Activated T-helper 17 cell treated with anti-CD3 and anti-CD28 coated beads, Interleukin-2, amount 50 U/mL, for 72 hours (primary cell): ENCODE measurements around the gene MIA. TPM values are rescaled to one million over a fixed set of nuclear protein-coding genes. Genes with fewer than 3 reads are reported as not detected.
"Not testable (repeated sequence)": the region's sequence is repeated elsewhere in the genome, so short reads cannot be mapped to it uniquely, and the experiment has no call there.

ENCODE experiments used
- ATAC-seq: fragments of 150-1000 bp; cut with Tn5 transposase; replicated peaks from 2 replicates; pipeline ENCODE4 v1.10.0; 2021; ENCODE audit warnings: mild to moderate bottlenecking, moderate library complexity
- H3K27ac Mint-ChIP-seq: one replicate; pipeline ENCODE4 v1.8.0; 2022; ENCODE audit warnings: mixed read lengths
- H3K27me3 Mint-ChIP-seq: one replicate; pipeline ENCODE4 v1.8.0; 2022; ENCODE audit warnings: mixed read lengths
- H3K36me3 Mint-ChIP-seq: one replicate; pipeline ENCODE4 v1.8.0; 2022; ENCODE audit warnings: low read depth, mild to moderate bottlenecking, mixed read lengths
- H3K4me1 Mint-ChIP-seq: one replicate; pipeline ENCODE4 v1.8.0; 2022; ENCODE audit warnings: mixed read lengths
- H3K4me3 Mint-ChIP-seq: one replicate; pipeline ENCODE4 v1.8.0; 2022; ENCODE audit warnings: mild to moderate bottlenecking, mixed read lengths
- H3K9me3 Mint-ChIP-seq: one replicate; pipeline ENCODE4 v1.8.0; 2022; ENCODE audit warnings: mixed read lengths
- total RNA-seq, 2 donors: library from RNA; stranded (reverse); gene quantifications; one replicate each; pipeline ENCODE4 v1.2.3, GENCODE V29; 2022

Gene MIA
- total RNA-seq, 2 donors from 2014 or later = 5.7 TPM; not detected in 1

GRCh38 chr19:40759352-40759751, 16.0 kb upstream of the MIA start:
- no peaks in the 10 kb centered on the region for H3K27me3 Mint-ChIP-seq
- peaks cover 100% of the 10 kb centered on the region for H3K36me3 Mint-ChIP-seq
- H3K27ac Mint-ChIP-seq = peak overlapping the region; percentile 37
- H3K4me3 Mint-ChIP-seq = peak overlapping the region; percentile 2
- no peak for ATAC-seq
- peaks cover 54% of the 10 kb centered on the region for H3K4me1 Mint-ChIP-seq
- H3K9me3 Mint-ChIP-seq = no peaks in the 10 kb centered on the region

- H3K4me3 Mint-ChIP-seq = no peak overlapping the region
- H3K36me3 Mint-ChIP-seq = peaks cover 99% of the 10 kb centered on the region
- no peak for ATAC-seq
- H3K4me1 Mint-ChIP-seq = peaks cover 40% of the 10 kb centered on the region
- H3K27me3 Mint-ChIP-seq = no peaks in the 10 kb centered on the region
- H3K9me3 Mint-ChIP-seq = no peaks in the 10 kb centered on the region
- H3K27ac Mint-ChIP-seq = peak overlapping the region; percentile 66
Measured at GRCh38 chr19:40762754-40763470, 12.4 kb upstream of the MIA start.

- Mint-ChIP-seq H3K9me3 (no peaks in the 10 kb centered on the region), H3K36me3 (peaks cover 95% of the 10 kb centered on the region), H3K4me3 (no peak overlapping the region), H3K27me3 (no peaks in the 10 kb centered on the region), H3K27ac (peak overlapping the region; percentile 66), H3K4me1 (peaks cover 40% of the 10 kb centered on the region)
- ATAC-seq = no peak
Measured at GRCh38 chr19:40763526-40763925, 11.8 kb upstream of the MIA start.

GRCh38 chr19:40763963-40764362, 11.4 kb upstream of the MIA start:
- H3K4me1 Mint-ChIP-seq = peaks cover 40% of the 10 kb centered on the region
- H3K36me3 Mint-ChIP-seq = peaks cover 95% of the 10 kb centered on the region
- no peak overlapping the region for H3K4me3 Mint-ChIP-seq
- no peaks in the 10 kb centered on the region for H3K27me3 Mint-ChIP-seq
- H3K27ac Mint-ChIP-seq = peak overlapping the region; percentile 66
- ATAC-seq = peak; percentile 31
- no peaks in the 10 kb centered on the region for H3K9me3 Mint-ChIP-seq

- not testable (repeated sequence) for H3K9me3 Mint-ChIP-seq, H3K4me3 Mint-ChIP-seq, H3K27ac Mint-ChIP-seq, ATAC-seq, H3K27me3 Mint-ChIP-seq
- H3K4me1 Mint-ChIP-seq = peaks cover 31% of the 10 kb centered on the region
- H3K36me3 Mint-ChIP-seq = peaks cover 88% of the 10 kb centered on the region
Measured at GRCh38 chr19:40766385-40766784, 8.9 kb upstream of the MIA start.

GRCh38 chr19:40768869-40769268, 6.5 kb upstream of the MIA start:
- peaks cover 63% of the 10 kb centered on the region for H3K36me3 Mint-ChIP-seq
- H3K27me3 Mint-ChIP-seq = no peaks in the 10 kb centered on the region
- peaks cover 12% of the 10 kb centered on the region for H3K4me1 Mint-ChIP-seq
- peak overlapping the region; percentile 22 for H3K27ac Mint-ChIP-seq
- no peak overlapping the region for H3K4me3 Mint-ChIP-seq
- peak; percentile 19 for ATAC-seq
- peaks cover 4% of the 10 kb centered on the region for H3K9me3 Mint-ChIP-seq

- not testable (repeated sequence) for H3K9me3 Mint-ChIP-seq, H3K4me1 Mint-ChIP-seq, H3K27me3 Mint-ChIP-seq, H3K4me3 Mint-ChIP-seq, H3K27ac Mint-ChIP-seq
- peak; percentile 18 for ATAC-seq
- H3K36me3 Mint-ChIP-seq = peaks cover 39% of the 10 kb centered on the region
Measured at GRCh38 chr19:40771101-40771862, 4.0 kb upstream of the MIA start.

GRCh38 chr19:40775632-40776022, 306 bp downstream of the MIA start:
- ATAC-seq = no peak
- H3K9me3 Mint-ChIP-seq = peaks cover 4% of the 10 kb centered on the region
- H3K27me3 Mint-ChIP-seq = no peaks in the 10 kb centered on the region
- H3K4me1 Mint-ChIP-seq = peaks cover 27% of the 10 kb centered on the region
- H3K4me3 Mint-ChIP-seq = no peak overlapping the region
- H3K36me3 Mint-ChIP-seq = peaks cover 31% of the 10 kb centered on the region
- H3K27ac Mint-ChIP-seq = no peak overlapping the region

- Mint-ChIP-seq H3K9me3 (no peaks in the 10 kb centered on the region), H3K27ac (no peak overlapping the region), H3K4me3 (peak overlapping the region; percentile 92), H3K36me3 (peaks cover 32% of the 10 kb centered on the region), H3K27me3 (no peaks in the 10 kb centered on the region), H3K4me1 (peaks cover 25% of the 10 kb centered on the region)
- no peak for ATAC-seq
Measured at GRCh38 chr19:40776364-40776763, 1.0 kb downstream of the MIA start.

- Mint-ChIP-seq H3K27ac (peak overlapping the region; percentile 91), H3K27me3 (no peaks in the 10 kb centered on the region), H3K4me1 (peaks cover 25% of the 10 kb centered on the region), H3K9me3 (no peaks in the 10 kb centered on the region), H3K36me3 (peaks cover 40% of the 10 kb centered on the region), H3K4me3 (peak overlapping the region; percentile 92)
- peak; percentile 66 for ATAC-seq
Measured at GRCh38 chr19:40776932-40777644, 1.8 kb downstream of the MIA start.

- Mint-ChIP-seq H3K36me3 (peaks cover 44% of the 10 kb centered on the region), H3K4me3 (peak overlapping the region; percentile 92), H3K9me3 (no peaks in the 10 kb centered on the region), H3K27ac (peak overlapping the region; percentile 91), H3K4me1 (peaks cover 25% of the 10 kb centered on the region), H3K27me3 (no peaks in the 10 kb centered on the region)
- ATAC-seq = no peak
Measured at GRCh38 chr19:40777645-40777936, 2.3 kb downstream of the MIA start.

GRCh38 chr19:40777937-40778705, 2.8 kb downstream of the MIA start, which contains the start of gene RAB4B:
TSS of gene RAB4B (plus strand) at chr19:40778247. CDS start at chr19:40778376, 129 bp downstream.
- Mint-ChIP-seq H3K9me3 (no peaks in the 10 kb centered on the region), H3K36me3 (peaks cover 46% of the 10 kb centered on the region), H3K27ac (peak within 1 kb of the TSS; percentile 91), H3K4me3 (peak within 1 kb of the TSS; percentile 92), H3K27me3 (no peaks in the 10 kb centered on the region), H3K4me1 (peaks cover 26% of the 10 kb centered on the region)
- ATAC-seq = peak; percentile 82

GRCh38 chr19:40778706-40779284, 3.5 kb downstream of the MIA start:
- Mint-ChIP-seq H3K4me1 (peaks cover 30% of the 10 kb centered on the region), H3K36me3 (peaks cover 51% of the 10 kb centered on the region), H3K27ac (peak overlapping the region; percentile 91), H3K27me3 (no peaks in the 10 kb centered on the region), H3K4me3 (peak overlapping the region; percentile 92), H3K9me3 (no peaks in the 10 kb centered on the region)
- ATAC-seq = no peak

- peak overlapping the region; percentile 85 for H3K27ac Mint-ChIP-seq
- peaks cover 32% of the 10 kb centered on the region for H3K4me1 Mint-ChIP-seq
- no peaks in the 10 kb centered on the region for H3K27me3 Mint-ChIP-seq
- no peaks in the 10 kb centered on the region for H3K9me3 Mint-ChIP-seq
- H3K4me3 Mint-ChIP-seq = peak overlapping the region; percentile 92
- ATAC-seq = no peak
- peaks cover 61% of the 10 kb centered on the region for H3K36me3 Mint-ChIP-seq
Measured at GRCh38 chr19:40780582-40780981, 5.3 kb downstream of the MIA start.
